Liver (tissue), 3 donors: Measurements from ENCODE around the gene CDH4.

Experiments
- ATF3 ChIP-seq: IDR thresholded peaks from 2 replicates; pipeline ENCODE4 v1.6.1; 2016; ENCODE audit warnings: antibody characterized with exemption
- CTCF ChIP-seq: fragments of 150-350 bp; IDR thresholded peaks from 2 replicates; pipeline ENCODE4 v1.5.1; 2017; ENCODE audit warnings: improper control_type of control experiment, low read depth, low read length; ENCODE audit not compliant: missing input control
- EGR1 ChIP-seq, 2 donors: IDR thresholded peaks; 2 replicates each; pipeline ENCODE4 v1.6.1; 2016 to 2018; ENCODE audit warnings: antibody characterized with exemption in 2 of 2, low read depth in 2 of 2
- GABPA ChIP-seq, 2 donors: IDR thresholded peaks in 1 of 2; conservative IDR thresholded peaks in 1 of 2; 2 replicates each; pipeline ENCODE4 v1.6.1; 2016; ENCODE audit warnings: antibody characterized with exemption in 2 of 2, mild to moderate bottlenecking in 1 of 2, moderate library complexity in 1 of 2
- JUND ChIP-seq, 2 donors: IDR thresholded peaks; 2 replicates each; pipeline ENCODE4 v1.6.1; 2016; ENCODE audit warnings: antibody characterized with exemption in 2 of 2
- RAD21 ChIP-seq, 2 donors: IDR thresholded peaks; 2 replicates each; pipeline ENCODE4 v1.6.1; 2016; ENCODE audit warnings: antibody characterized with exemption in 2 of 2, mild to moderate bottlenecking in 2 of 2
- RXRA ChIP-seq, 2 donors: IDR thresholded peaks; 2 replicates each; pipeline ENCODE4 v1.6.1; 2017 to 2018; ENCODE audit warnings: antibody characterized with exemption in 2 of 2, mild to moderate bottlenecking in 1 of 2
- SP1 ChIP-seq: IDR thresholded peaks from 2 replicates; pipeline ENCODE4 v1.6.1; 2018; ENCODE audit warnings: antibody characterized with exemption, mild to moderate bottlenecking
- TAF1 ChIP-seq: conservative IDR thresholded peaks from 2 replicates; pipeline ENCODE4 v1.6.1; 2016; ENCODE audit warnings: antibody characterized with exemption, mild to moderate bottlenecking
- YY1 ChIP-seq: IDR thresholded peaks from 2 replicates; pipeline ENCODE4 v1.6.1; 2016; ENCODE audit warnings: antibody characterized with exemption, mild to moderate bottlenecking
- ZBTB33 ChIP-seq: IDR thresholded peaks from 2 replicates; pipeline ENCODE4 v1.6.1; 2016; ENCODE audit warnings: antibody characterized with exemption
- donor health status: healthy.
- donor health status: healthy.

GRCh38 chr20:61660559-61660958 lies 408.5 kb downstream of the CDH4 start:
- no peak for TF ChIP-seq CTCF
- TF ChIP-seq JUND (IDR thresholded peaks at IDR 0.05) = no peak
- no peak for TF ChIP-seq YY1
- no peak for TF ChIP-seq ATF3
- no peak for TF ChIP-seq SP1
- TF ChIP-seq TAF1 = no peak
- no peak for TF ChIP-seq RXRA (IDR thresholded peaks at IDR 0.05)
- TF ChIP-seq RAD21 (IDR thresholded peaks at IDR 0.05) = no peak
- no peak for TF ChIP-seq ZBTB33
- TF ChIP-seq EGR1 (IDR thresholded peaks at IDR 0.05; ENCODE audit: low read depth in 2 of 2) = no peak
- TF ChIP-seq GABPA (IDR thresholded peaks at IDR 0.05 in 1 of 2, conservative IDR thresholded peaks at IDR 0.05 in 1 of 2) = no peak
